Progenitor cell of endocrine pancreas (in vitro differentiated cells): Measurements from ENCODE around the gene HNRNPR. TPM values are rescaled to one million over a fixed set of nuclear protein-coding genes. Genes with fewer than 3 reads are reported as not detected.
"Not testable (repeated sequence)": the region's sequence is repeated elsewhere in the genome, so short reads cannot be mapped to it uniquely, and the experiment has no call there.

Source experiments
- DNase-seq: peaks from one replicate; pipeline ENCODE4 v3.0.0; 2021; ENCODE audit warnings: low spot score; ENCODE audit not compliant: unreplicated experiment
- H3K27ac Mint-ChIP-seq: 2 replicates; pipeline ENCODE4 v1.8.0; 2021; ENCODE audit warnings: mild to moderate bottlenecking, moderate library complexity, mixed read lengths
- H3K27me3 Mint-ChIP-seq: 2 replicates; pipeline ENCODE4 v1.8.0; 2021; ENCODE audit warnings: mixed read lengths
- H3K36me3 Mint-ChIP-seq: 2 replicates; pipeline ENCODE4 v1.8.0; 2022; ENCODE audit warnings: mixed read lengths; ENCODE audit not compliant: insufficient read depth
- H3K4me1 Mint-ChIP-seq: 2 replicates; pipeline ENCODE4 v1.8.0; 2021; ENCODE audit warnings: low read depth, mixed read lengths
- H3K4me3 Mint-ChIP-seq: 2 replicates; pipeline ENCODE4 v1.8.0; 2021; ENCODE audit warnings: low read depth, mild to moderate bottlenecking, moderate library complexity, mixed read lengths
- H3K9me3 Mint-ChIP-seq: 2 replicates; pipeline ENCODE4 v1.8.0; 2021; ENCODE audit warnings: low read depth, mixed read lengths
- total RNA-seq: library from RNA; stranded (reverse); gene quantifications from 2 replicates; pipeline ENCODE4 v1.2.1, GENCODE V29; 2021
- TF ChIP-seq, protein P1 (sequence below): fragments of 200-600 bp; sonication (generic); IDR thresholded peaks from one replicate; pipeline ENCODE4 v1.5.0; 2021; ENCODE audit warnings: antibody characterized with exemption, mild to moderate bottlenecking; ENCODE audit not compliant: unreplicated experiment

HNRNPR gene
- total RNA-seq, 1 donor from 2014 or later: 201 TPM

DNA sequence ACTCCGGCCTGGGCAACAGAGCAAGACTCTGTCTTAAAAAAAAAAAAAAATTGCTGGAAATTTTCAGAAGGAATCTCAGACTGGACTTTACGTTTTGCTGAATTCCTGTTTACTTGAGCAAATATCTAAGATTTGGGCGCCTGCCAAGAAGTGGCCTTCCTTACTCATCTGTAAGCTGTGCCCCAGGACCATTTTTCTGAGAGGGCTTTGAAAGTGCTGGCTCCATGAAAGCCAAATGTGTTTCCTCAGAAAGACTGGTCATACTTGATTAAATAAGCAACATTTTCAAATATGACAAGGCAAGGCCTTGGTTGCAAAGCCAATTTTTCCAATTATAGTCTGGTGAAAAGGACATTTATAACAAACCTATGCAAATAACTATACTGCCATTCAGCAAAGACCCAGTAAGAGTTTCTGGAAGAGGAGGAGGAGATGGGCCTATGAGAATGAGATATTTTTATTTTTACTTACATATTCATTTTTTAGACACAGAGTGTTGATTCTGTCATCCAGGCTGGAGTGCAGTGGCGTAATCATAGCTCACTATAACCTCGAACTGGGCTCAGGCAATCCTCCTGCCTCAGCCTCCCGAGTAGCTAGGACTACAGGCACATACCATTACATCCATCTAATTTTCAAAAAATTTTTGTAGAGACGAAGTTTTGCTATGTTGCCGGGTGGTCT lies 70.5 kb downstream of the HNRNPR start:
- no peak overlapping the region for H3K27ac Mint-ChIP-seq
- H3K27me3 Mint-ChIP-seq: no peaks in the 10 kb centered on the region
- no peaks in the 10 kb centered on the region for H3K9me3 Mint-ChIP-seq
- no peaks in the 10 kb centered on the region for H3K36me3 Mint-ChIP-seq
- TF ChIP-seq, protein P1, sequence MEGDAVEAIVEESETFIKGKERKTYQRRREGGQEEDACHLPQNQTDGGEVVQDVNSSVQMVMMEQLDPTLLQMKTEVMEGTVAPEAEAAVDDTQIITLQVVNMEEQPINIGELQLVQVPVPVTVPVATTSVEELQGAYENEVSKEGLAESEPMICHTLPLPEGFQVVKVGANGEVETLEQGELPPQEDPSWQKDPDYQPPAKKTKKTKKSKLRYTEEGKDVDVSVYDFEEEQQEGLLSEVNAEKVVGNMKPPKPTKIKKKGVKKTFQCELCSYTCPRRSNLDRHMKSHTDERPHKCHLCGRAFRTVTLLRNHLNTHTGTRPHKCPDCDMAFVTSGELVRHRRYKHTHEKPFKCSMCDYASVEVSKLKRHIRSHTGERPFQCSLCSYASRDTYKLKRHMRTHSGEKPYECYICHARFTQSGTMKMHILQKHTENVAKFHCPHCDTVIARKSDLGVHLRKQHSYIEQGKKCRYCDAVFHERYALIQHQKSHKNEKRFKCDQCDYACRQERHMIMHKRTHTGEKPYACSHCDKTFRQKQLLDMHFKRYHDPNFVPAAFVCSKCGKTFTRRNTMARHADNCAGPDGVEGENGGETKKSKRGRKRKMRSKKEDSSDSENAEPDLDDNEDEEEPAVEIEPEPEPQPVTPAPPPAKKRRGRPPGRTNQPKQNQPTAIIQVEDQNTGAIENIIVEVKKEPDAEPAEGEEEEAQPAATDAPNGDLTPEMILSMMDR: no peak
- H3K4me1 Mint-ChIP-seq: no peaks in the 10 kb centered on the region
- no peak for DNase-seq
- no peak overlapping the region for H3K4me3 Mint-ChIP-seq

DNA sequence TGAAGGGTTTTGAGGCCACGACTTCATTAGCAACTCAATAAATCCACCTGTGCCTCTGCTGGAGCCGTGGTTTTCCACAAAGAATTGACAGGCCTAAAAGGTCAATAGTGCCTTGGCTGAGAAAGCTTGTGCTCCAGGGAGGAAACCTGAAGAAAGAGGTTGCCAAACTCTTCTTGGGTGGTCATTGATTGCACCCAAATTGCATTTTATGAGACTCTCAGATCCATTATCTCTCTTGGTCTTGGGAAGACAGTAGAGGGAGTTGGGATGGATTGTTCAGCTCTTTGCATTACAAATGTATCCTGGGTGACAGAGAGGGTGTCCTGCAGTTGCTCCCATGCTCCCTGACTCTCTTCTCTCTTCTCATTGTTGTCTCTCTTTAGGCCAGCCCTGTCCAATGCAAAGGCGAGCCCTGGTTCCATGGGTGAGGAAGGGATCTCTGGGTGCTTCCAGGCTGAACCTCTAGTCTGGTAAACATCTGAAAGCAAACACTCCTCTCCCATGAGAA lies 80.7 kb downstream of the HNRNPR start:
- no peak for DNase-seq
- TF ChIP-seq, protein P1: no peak
- Mint-ChIP-seq H3K9me3 (no peaks in the 10 kb centered on the region), H3K36me3 (no peaks in the 10 kb centered on the region), H3K4me1 (peaks cover 3% of the 10 kb centered on the region), H3K4me3 (no peak overlapping the region), H3K27me3 (no peaks in the 10 kb centered on the region), H3K27ac (no peak overlapping the region)

DNA sequence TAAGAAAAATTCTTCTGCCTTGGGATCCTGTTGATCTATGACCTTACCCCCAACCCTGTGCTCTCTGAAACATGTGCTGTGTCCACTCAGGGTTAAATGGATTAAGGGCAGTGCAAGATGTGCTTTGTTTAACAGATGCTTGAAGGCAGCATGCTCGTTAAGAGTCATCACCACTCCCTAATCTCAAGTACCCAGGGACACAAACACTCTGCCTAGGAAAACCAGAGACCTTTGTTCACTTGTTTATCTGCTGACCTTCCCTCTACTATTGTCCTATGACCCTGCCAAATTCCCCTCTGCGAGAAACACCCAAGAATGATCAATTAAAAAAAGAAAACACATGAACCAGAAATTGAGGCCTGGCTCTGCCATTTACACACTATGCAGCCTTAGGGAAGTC lies 86.0 kb downstream of the HNRNPR start:
- not testable (repeated sequence) for H3K4me1 Mint-ChIP-seq, H3K9me3 Mint-ChIP-seq, H3K4me3 Mint-ChIP-seq, DNase-seq, H3K36me3 Mint-ChIP-seq, H3K27me3 Mint-ChIP-seq
- H3K27ac Mint-ChIP-seq: peak overlapping the region; percentile 67

DNA sequence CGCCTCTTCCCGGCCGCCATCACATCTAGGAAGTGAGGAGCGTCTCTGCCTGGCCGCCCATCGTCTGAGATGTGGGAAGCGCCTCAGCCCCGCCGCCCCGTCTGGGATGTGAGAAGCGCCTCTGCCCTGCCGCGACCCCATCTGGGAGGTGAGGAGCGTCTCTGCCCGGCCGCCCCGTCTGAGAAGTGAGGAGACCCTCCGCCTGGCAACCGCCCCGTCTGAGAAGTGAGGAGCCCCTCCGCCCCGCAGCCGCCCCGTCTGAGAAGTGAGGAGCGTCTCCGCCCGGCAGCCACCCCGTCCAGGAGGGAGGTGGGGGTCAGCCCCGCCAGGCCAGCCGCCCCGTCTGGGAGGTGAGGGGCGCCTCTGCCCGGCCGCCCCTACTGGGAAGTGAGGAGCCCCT lies 86.7 kb downstream of the HNRNPR start:
- not testable (repeated sequence) for H3K27ac Mint-ChIP-seq, H3K36me3 Mint-ChIP-seq, H3K4me1 Mint-ChIP-seq, H3K9me3 Mint-ChIP-seq, H3K27me3 Mint-ChIP-seq, DNase-seq, H3K4me3 Mint-ChIP-seq

Other genes with a start within 250 kb of the HNRNPR start
- gene LUZP1, start 175.4 kb downstream of the HNRNPR start, total RNA-seq: 45.3 and 47.5 TPM in 2 replicates
- gene HTR1D, start 126.8 kb downstream of the HNRNPR start, total RNA-seq: 0.20 and 0.31 TPM in 2 replicates
- 13.7 and 13.9 TPM in 2 replicates for gene ZNF436, start 25.6 kb upstream of the HNRNPR start, total RNA-seq
- gene TCEA3, start 80.5 kb upstream of the HNRNPR start, total RNA-seq: 12.9 and 13.6 TPM in 2 replicates
- 63.4 and 67.8 TPM in 2 replicates for gene ASAP3, start 139.9 kb upstream of the HNRNPR start, total RNA-seq
- 7.8 and 9.7 TPM in 2 replicates for gene E2F2, start 186.9 kb upstream of the HNRNPR start, total RNA-seq
- gene ID3, start 215.2 kb upstream of the HNRNPR start, total RNA-seq: 420 and 434 TPM in 2 replicates